Smooth muscle cell of the umbilical artery (primary cell): Measurements from ENCODE around the gene OR8K1. TPM values are rescaled to one million over a fixed set of nuclear protein-coding genes. Genes with fewer than 3 reads are reported as not detected.

Experiments used
- total RNA-seq: library from RNA; depleted of rRNA; stranded (reverse); fragments of >200 nt; gene quantifications from 2 replicates; pipeline ENCODE4 v1.2.3, GENCODE V29; 2014

Gene OR8K1
- total RNA-seq = not detected in 2 replicates

DNA sequence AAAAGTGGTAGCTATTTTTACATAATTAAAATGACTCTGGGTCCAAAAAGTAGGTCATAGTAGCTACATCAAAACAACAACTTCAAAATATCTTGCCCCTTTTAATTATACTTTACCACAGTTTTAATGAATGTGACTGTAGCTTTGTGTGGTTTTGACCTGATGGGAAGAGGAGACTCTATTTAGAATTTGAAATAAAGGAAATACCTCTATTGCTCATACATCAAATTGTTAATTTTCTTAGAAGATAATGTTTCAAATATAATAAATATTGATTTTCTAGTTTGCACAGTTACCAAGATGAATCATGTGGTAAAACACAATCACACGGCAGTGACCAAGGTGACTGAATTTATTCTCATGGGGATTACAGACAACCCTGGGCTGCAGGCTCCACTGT is at the start of gene OR8K1:
OR8K1 (plus strand) TSS at position 301 of the 400 bp plus-strand sequence; CDS start at position 301, 0 bp downstream.

DNA sequence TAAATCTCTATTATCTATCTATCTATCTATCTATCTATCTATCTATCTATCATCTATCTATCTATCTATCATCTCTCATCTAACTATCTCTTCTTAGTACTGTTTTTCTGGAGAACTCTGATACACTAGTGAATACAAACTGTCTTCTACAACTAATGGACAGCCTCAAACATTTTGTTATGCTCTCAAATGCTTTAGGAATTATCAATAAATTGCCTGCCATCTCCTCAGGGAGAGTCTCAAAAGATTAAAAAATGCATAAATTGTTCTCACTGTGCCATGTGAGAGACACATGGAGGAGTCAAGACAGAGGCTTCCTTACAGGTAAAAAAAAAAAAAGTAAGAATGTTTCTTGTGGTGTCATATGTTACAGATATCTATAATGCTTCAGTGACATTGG is 31.0 kb upstream of the OR8K1 start, which contains the start of gene OR8K3:
OR8K3 (plus strand) TSS at position 301 of the 400 bp plus-strand sequence. CDS start 3,163 bp downstream, outside the sequence.

DNA sequence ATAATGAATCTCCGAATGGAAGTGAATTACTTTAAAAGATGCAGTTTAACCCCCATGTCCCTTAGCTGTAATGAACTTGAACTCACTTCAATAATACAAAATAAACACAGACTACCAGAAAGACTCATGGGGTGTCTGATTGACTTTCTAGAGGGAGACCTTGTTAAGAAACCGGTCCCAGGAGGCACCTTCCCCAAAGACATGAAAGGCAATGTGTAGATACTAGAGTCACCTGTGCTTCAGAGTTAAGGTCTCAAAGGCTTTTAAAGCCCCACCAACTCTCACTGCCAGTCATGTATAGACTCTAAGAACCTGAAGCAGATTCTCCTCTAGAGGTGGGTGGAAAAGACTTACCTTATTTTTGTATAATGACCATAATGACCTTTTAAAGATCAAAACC is 8.2 kb downstream of the OR8K1 start, which contains the start of gene OR8J1:
OR8J1 (plus strand) TSS at position 301 of the 400 bp plus-strand sequence. CDS start 5,956 bp downstream, outside the sequence.

DNA sequence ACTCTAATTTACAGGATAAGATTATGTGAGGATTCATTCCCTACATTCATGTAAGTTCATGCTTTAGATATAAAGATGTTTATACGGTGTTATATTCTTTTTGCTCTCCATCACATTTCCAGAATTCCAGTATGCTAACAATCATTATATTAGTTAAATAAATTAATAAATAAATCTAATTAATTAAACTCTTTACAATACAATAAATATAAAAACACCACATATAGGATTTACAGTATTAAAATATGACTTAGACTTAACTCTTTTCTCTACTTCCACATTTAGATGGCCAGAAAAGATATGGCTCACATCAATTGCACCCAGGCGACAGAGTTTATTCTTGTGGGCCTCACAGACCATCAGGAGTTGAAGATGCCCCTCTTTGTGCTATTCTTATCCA is 29.5 kb downstream of the OR8K1 start, which contains the start of gene OR8U1:
OR8U1 (plus strand) TSS at position 301 of the 400 bp plus-strand sequence; CDS start at position 301, 0 bp downstream.

Other genes with a start within 250 kb of the OR8K1 start
- not detected in 2 replicates for gene OR8H2, start 242.4 kb upstream of the OR8K1 start, total RNA-seq
- gene OR8H3, start 223.7 kb upstream of the OR8K1 start, total RNA-seq = not detected in 2 replicates
- not detected in 2 replicates for gene OR8J3, start 205.8 kb upstream of the OR8K1 start, total RNA-seq
- not detected in 2 replicates for gene OR8K5, start 185.7 kb upstream of the OR8K1 start, total RNA-seq
- not detected in 2 replicates for gene OR5J2, start 169.4 kb upstream of the OR8K1 start, total RNA-seq
- gene OR5T2, start 111.8 kb upstream of the OR8K1 start, total RNA-seq = not detected in 2 replicates
- not detected in 2 replicates for gene OR5T3, start 93.8 kb upstream of the OR8K1 start, total RNA-seq
- not detected in 2 replicates for gene OR5T1, start 71.9 kb upstream of the OR8K1 start, total RNA-seq
- gene OR8H1, start 53.8 kb upstream of the OR8K1 start, total RNA-seq = not detected in 2 replicates
- not detected in 2 replicates for gene OR8K3, start 30.9 kb upstream of the OR8K1 start, total RNA-seq
- gene OR8J1, start 8.3 kb downstream of the OR8K1 start, total RNA-seq = not detected in 2 replicates
- not detected in 2 replicates for gene OR8U1, start 29.6 kb downstream of the OR8K1 start, total RNA-seq
- not detected in 2 replicates for gene OR5AL1, start 66.7 kb downstream of the OR8K1 start, total RNA-seq
- gene OR5M3, start 127.3 kb downstream of the OR8K1 start, total RNA-seq = not detected in 2 replicates
- gene OR5M8, start 145.3 kb downstream of the OR8K1 start, total RNA-seq = not detected in 2 replicates
- not detected in 2 replicates for gene OR5M11, start 197.2 kb downstream of the OR8K1 start, total RNA-seq
- gene OR5M10, start 231.7 kb downstream of the OR8K1 start, total RNA-seq = not detected in 2 replicates